Endothelial cell of umbilical vein (primary cell): ENCODE measurements around the gene EPHA10.
"Not testable (repeated sequence)": the region's sequence is repeated elsewhere in the genome, so short reads cannot be mapped to it uniquely, and the experiment has no call there.

Experiments used
- CTCF ChIP-seq, 2 donors: IDR thresholded peaks; 1 replicate in 1 of 2; 2 replicates in 1 of 2; pipeline ENCODE4 v1.5.1; 2011; ENCODE audit warnings: low read length in 2 of 2, mild to moderate bottlenecking in 2 of 2, moderate library complexity in 2 of 2, control low read depth in 1 of 2, inconsistent platforms in 1 of 2, low read depth in 1 of 2; ENCODE audit not compliant: insufficient read depth in 1 of 2; ENCODE audit errors: extremely low read depth in 1 of 2
- EZH2 ChIP-seq: IDR thresholded peaks from 2 replicates; pipeline ENCODE4 v1.6.1; 2012; ENCODE audit warnings: borderline replicate concordance, low read depth, mild to moderate bottlenecking, moderate library complexity, low read length, inconsistent platforms; ENCODE audit not compliant: severe bottlenecking
- JUN ChIP-seq: IDR thresholded peaks from 2 replicates; pipeline ENCODE4 v1.6.1; 2011; ENCODE audit warnings: borderline replicate concordance, low read depth; ENCODE audit not compliant: insufficient read length, insufficient read depth
- MYC ChIP-seq: IDR thresholded peaks from one replicate; pipeline ENCODE4 v1.6.1; 2011; ENCODE audit warnings: mild to moderate bottlenecking, low read depth, low read length
- POLR2A ChIP-seq: IDR thresholded peaks from 2 replicates; pipeline ENCODE4 v1.6.1; 2012; ENCODE audit warnings: low read depth, mild to moderate bottlenecking, control low read depth, low read length
- POLR2AphosphoS5 ChIP-seq: IDR thresholded peaks from 2 replicates; pipeline ENCODE4 v1.6.1; 2012; ENCODE audit warnings: low read depth, mild to moderate bottlenecking, control low read depth, low read length, moderate library complexity; ENCODE audit not compliant: insufficient read depth

- TF ChIP-seq EZH2; MYC; CTCF (IDR thresholded peaks at IDR 0.05; ENCODE audit: extremely low read depth in 1 of 2, insufficient read depth in 1 of 2, low read depth in 1 of 2, low read length in 2 of 2); POLR2AphosphoS5; POLR2A; JUN: not testable (repeated sequence)
Measured at GRCh38 chr1:37738619-37739018, 26.3 kb downstream of the EPHA10 start.
